Panc1 (cell line): ENCODE data around the gene LOX. TPM values are rescaled to one million over a fixed set of nuclear protein-coding genes. Genes with fewer than 3 reads are reported as not detected.

Experiments used
- ATAC-seq: fragments of 200-7000 bp; cut with Tn5 transposase; 2 replicates; pipeline ENCODE4 v1.9.1; 2020; ENCODE audit warnings: mild to moderate bottlenecking, moderate library complexity
- BruUV-seq: library from RNA; stranded (reverse); fragments of 400-500 nt; replicated peaks from 2 replicates; lab custom pipeline; 2021; lab: Mats Ljungman, UMichigan
- CTCF ChIA-PET: fragments of 300-600 bp; sonication (Branson Sonifier 250); formaldehyde crosslinking; loops from one replicate; lab custom pipeline; 2022; ENCODE audit warnings: antibody characterized with exemption; lab: Charles Lee
- POLR2A ChIA-PET: fragments of 300-600 bp; sonication (Branson Sonifier 250); formaldehyde crosslinking; loops from one replicate; lab custom pipeline; 2022; ENCODE audit warnings: antibody characterized with exemption; lab: Charles Lee
- DNase-seq: peaks from one replicate; pipeline ENCODE4 v3.0.0-alpha.2; 2010; ENCODE audit warnings: low read depth, low spot score
- H3K27ac ChIP-seq: 2 replicates; pipeline ENCODE4 v1.5.1; 2011; ENCODE audit warnings: mild to moderate bottlenecking, low read length, inconsistent platforms
- H3K27me3 ChIP-seq: fragments of 200-500 bp; sonication (Bioruptor generic); 2 replicates; pipeline ENCODE4 v1.6.0; 2014; ENCODE audit warnings: low read length, inconsistent platforms; ENCODE audit not compliant: control insufficient read depth, insufficient read depth
- H3K36me3 ChIP-seq: fragments of 200-500 bp; sonication (Bioruptor generic); 2 replicates; pipeline ENCODE4 v1.5.1; 2014; ENCODE audit warnings: inconsistent platforms, mild to moderate bottlenecking, low read length, moderate library complexity; ENCODE audit not compliant: control insufficient read depth, insufficient read depth
- H3K4me1 ChIP-seq: 2 replicates; pipeline ENCODE4 v1.5.1; 2011; ENCODE audit warnings: inconsistent platforms, mild to moderate bottlenecking, low read length, moderate library complexity; ENCODE audit not compliant: control insufficient read depth, insufficient read depth
- H3K4me3 ChIP-seq, 2 experiments: 2 replicates each; pipeline ENCODE4 v1.5.1; 2011 to 2012; ENCODE audit warnings: low read depth in 2 of 2, low read length in 2 of 2, mild to moderate bottlenecking in 2 of 2, inconsistent platforms in 1 of 2, moderate library complexity in 1 of 2
- H3K9me3 ChIP-seq: fragments of 200-500 bp; sonication (Bioruptor generic); 2 replicates; pipeline ENCODE4 v1.5.1; 2014; ENCODE audit warnings: low read depth, mild to moderate bottlenecking, inconsistent platforms, low read length, moderate library complexity; ENCODE audit not compliant: control insufficient read depth, insufficient read depth
- CTCF ChIP-seq: fragments of 450-650 bp; IDR thresholded peaks from 2 replicates; pipeline ENCODE4 v1.5.1; 2017; ENCODE audit warnings: mild to moderate bottlenecking
- POLR2AphosphoS5 ChIP-seq: IDR thresholded peaks from 2 replicates; pipeline ENCODE4 v1.6.1; 2012; ENCODE audit warnings: mild to moderate bottlenecking, low read depth, low read length, moderate library complexity
- SIN3A ChIP-seq: IDR thresholded peaks from 2 replicates; pipeline ENCODE4 v1.6.1; 2012; ENCODE audit warnings: low read depth, mild to moderate bottlenecking, low read length, moderate library complexity, borderline replicate concordance; ENCODE audit not compliant: insufficient read depth
- TCF7L2 ChIP-seq: IDR thresholded peaks from 2 replicates; pipeline ENCODE4 v1.6.1; 2011; ENCODE audit warnings: mild to moderate bottlenecking, low read depth, low read length, inconsistent platforms
- in situ Hi-C: cut with HindIII; loops from 2 replicates; pipeline ENCODE4 v1.10.0; 2016; ENCODE audit warnings: low sequenced_read_pairs, low pct_unique_long_range_greater_than_20kb
- intact Hi-C: fragments of 100-400 bp; cut with micrococcal nuclease; formaldehyde crosslinking; loops from one replicate; pipeline ENCODE4 v1.10.0; 2022; ENCODE audit not compliant: unreplicated experiment
- total RNA-seq: library from RNA; stranded (reverse); gene quantifications from one replicate; pipeline ENCODE4 v1.2.1, GENCODE V29; 2021; ENCODE audit not compliant: unreplicated experiment
- TF ChIP-seq, protein P1 (sequence below), 2 experiments: IDR thresholded peaks; 2 replicates each; pipeline ENCODE4 v1.6.1; 2011 to 2012; ENCODE audit warnings: low read depth in 2 of 2, control low read depth in 1 of 2, low read length in 1 of 2, mild to moderate bottlenecking in 1 of 2, moderate library complexity in 1 of 2; ENCODE audit not compliant: insufficient read depth in 1 of 2

The LOX gene
- total RNA-seq, 1 experiment from 2014 or later = 0.62 TPM

DNA sequence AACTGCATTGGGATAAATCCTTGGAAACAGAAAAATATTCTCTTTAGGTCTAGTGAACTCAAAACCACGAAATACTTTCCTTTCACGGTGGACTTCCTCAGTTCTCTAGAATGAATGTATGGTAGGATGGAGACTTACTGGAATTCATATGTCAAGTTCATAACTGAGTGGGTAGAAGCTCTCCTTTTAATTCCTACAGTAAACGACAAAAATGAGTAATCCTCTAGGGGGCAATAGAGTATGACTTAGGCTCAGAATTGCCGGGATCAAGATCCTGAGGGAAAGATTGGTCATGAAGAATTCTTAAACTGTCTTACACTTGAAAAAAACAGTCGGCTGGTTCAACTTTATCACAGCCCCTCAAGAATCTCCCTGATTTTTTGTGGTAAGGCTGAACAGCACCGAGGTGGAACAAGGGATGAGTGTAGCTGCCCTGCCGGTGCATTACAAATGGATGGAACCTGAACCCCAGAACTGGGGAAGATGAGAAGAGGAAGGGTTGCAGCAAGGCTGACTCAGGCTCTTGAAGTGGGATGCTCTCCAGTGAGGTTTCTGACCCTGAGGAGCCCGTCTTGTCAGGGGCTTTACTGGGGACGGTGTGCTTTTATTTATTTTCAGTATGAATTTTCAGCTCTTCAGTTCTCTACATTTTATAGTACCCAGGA lies 14.0 kb upstream of the LOX start:
- in situ Hi-C loops (no loop called here), intact Hi-C loops (no loop called here)
- TF ChIP-seq TCF7L2 = no peak
- no peak for TF ChIP-seq SIN3A
- TF ChIP-seq, protein P1, sequence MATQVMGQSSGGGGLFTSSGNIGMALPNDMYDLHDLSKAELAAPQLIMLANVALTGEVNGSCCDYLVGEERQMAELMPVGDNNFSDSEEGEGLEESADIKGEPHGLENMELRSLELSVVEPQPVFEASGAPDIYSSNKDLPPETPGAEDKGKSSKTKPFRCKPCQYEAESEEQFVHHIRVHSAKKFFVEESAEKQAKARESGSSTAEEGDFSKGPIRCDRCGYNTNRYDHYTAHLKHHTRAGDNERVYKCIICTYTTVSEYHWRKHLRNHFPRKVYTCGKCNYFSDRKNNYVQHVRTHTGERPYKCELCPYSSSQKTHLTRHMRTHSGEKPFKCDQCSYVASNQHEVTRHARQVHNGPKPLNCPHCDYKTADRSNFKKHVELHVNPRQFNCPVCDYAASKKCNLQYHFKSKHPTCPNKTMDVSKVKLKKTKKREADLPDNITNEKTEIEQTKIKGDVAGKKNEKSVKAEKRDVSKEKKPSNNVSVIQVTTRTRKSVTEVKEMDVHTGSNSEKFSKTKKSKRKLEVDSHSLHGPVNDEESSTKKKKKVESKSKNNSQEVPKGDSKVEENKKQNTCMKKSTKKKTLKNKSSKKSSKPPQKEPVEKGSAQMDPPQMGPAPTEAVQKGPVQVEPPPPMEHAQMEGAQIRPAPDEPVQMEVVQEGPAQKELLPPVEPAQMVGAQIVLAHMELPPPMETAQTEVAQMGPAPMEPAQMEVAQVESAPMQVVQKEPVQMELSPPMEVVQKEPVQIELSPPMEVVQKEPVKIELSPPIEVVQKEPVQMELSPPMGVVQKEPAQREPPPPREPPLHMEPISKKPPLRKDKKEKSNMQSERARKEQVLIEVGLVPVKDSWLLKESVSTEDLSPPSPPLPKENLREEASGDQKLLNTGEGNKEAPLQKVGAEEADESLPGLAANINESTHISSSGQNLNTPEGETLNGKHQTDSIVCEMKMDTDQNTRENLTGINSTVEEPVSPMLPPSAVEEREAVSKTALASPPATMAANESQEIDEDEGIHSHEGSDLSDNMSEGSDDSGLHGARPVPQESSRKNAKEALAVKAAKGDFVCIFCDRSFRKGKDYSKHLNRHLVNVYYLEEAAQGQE (IDR thresholded peaks at IDR 0.05; ENCODE audit: insufficient read depth in 1 of 2, low read depth in 2 of 2, low read length in 1 of 2) = no peak
- TF ChIP-seq CTCF = peak; percentile 58

DNA sequence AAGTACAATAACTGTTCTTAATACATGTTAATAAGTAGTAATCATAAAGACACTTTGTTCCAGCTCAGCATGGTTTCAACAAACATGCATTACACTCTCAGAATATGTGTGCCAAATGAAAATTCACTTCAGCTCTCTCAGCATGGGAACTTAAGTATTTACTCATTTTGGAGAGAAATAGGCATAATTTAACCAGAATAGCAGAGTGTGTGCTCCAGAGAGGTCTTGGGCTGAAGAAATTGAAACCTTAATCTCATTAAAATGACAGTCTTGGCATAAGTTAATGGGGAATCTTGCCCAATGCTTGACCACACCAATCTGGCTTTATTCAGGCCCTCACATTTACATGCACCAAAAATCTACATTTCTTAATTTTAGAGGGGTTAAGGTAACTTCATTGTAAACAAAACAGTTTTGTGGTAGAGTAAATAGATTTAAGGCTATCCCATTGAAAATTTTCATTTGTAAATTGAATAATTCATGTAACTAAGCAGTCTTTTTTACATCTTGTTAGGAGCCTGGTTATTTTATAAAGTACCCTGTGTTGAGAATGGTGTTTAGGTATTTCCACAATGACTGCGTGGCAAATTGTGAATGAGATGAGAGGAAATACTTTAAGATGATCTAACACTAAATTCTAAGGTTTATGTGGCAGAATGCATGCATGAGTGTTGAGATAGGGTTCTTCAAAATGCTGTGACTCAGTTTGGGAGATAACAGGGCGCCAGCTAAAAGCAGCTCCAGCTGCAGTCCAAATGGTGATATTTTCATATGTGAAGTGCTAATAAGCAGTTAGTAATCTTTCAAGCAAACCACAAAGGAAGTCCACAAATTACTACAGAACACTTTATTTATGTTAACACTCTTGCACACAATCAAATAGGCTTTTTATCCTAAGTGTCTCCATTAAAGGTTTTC lies 11.3 kb upstream of the LOX start:
- Histone ChIP-seq H3K9me3 (no peaks in the 10 kb centered on the region), H3K27ac (no peak overlapping the region), H3K27me3 (peaks cover 6% of the 10 kb centered on the region), H3K36me3 (no peaks in the 10 kb centered on the region), H3K4me1 (no peaks in the 10 kb centered on the region), H3K4me3 (no peak overlapping the region)
- no TSS peak for BruUV-seq
- intact Hi-C loops (no loop called here), in situ Hi-C loops (no loop called here)
- CTCF ChIA-PET = no interaction called here
- DNase-seq (no peak), ATAC-seq (no peak)
- POLR2A ChIA-PET = no interaction called here
- TF ChIP-seq CTCF (no peak), SIN3A (no peak), TCF7L2 (no peak), POLR2AphosphoS5 (no peak)
- TF ChIP-seq, protein P1 (IDR thresholded peaks at IDR 0.05; ENCODE audit: insufficient read depth in 1 of 2, low read depth in 2 of 2, low read length in 1 of 2) = no peak

More for the DNA sequence above, 14.0 kb upstream of the LOX start:
- no peak overlapping the region for H3K4me3 ChIP-seq
- ChIA-PET CTCF (interaction anchor here (0.6 to 0.9 kb wide), 2 partner anchors 11 to 65 kb away, joined by 3 read pairs; no protein-coding TSS in a partner anchor), POLR2A (no interaction called here)
- no TSS peak for BruUV-seq
- no peak overlapping the region for H3K27ac ChIP-seq
- no peaks in the 10 kb centered on the region for H3K36me3 ChIP-seq
- DNase-seq (no peak), ATAC-seq (no peak)
- H3K9me3 ChIP-seq = no peaks in the 10 kb centered on the region
- no peaks in the 10 kb centered on the region for H3K4me1 ChIP-seq
- no peaks in the 10 kb centered on the region; the same call in none of the 2 replicates for H3K27me3 ChIP-seq
